GM12878 (cell line): ENCODE measurements around the gene ODR4.

Experiments used
- CBFB ChIP-seq: IDR thresholded peaks from 2 replicates; pipeline ENCODE4 v1.6.1; 2016; ENCODE audit warnings: antibody characterized with exemption, low read depth
- ETV6 ChIP-seq, 2 experiments: fragments of 450-650 bp in 1 of 2; IDR thresholded peaks in 1 of 2; conservative IDR thresholded peaks in 1 of 2; 2 replicates each; pipeline ENCODE4 v1.6.1; 2014; ENCODE audit warnings: antibody characterized with exemption in 1 of 2, borderline replicate concordance in 1 of 2, low read depth in 1 of 2, mild to moderate bottlenecking in 1 of 2, moderate library complexity in 1 of 2
- EZH2 ChIP-seq: IDR thresholded peaks from 2 replicates; pipeline ENCODE4 v1.6.1; 2012; ENCODE audit warnings: low read depth, mild to moderate bottlenecking, control low read depth, inconsistent platforms, low read length, borderline replicate concordance; ENCODE audit not compliant: control insufficient read depth
- HCFC1 ChIP-seq: fragments of 150-350 bp; IDR thresholded peaks from 2 replicates; pipeline ENCODE4 v1.6.1; 2014; ENCODE audit warnings: low read length
- KDM1A ChIP-seq: fragments of 200-600 bp; sonication (generic); IDR thresholded peaks from 2 replicates; pipeline ENCODE4 v1.6.1; 2016; ENCODE audit warnings: borderline replicate concordance
- MAX ChIP-seq: IDR thresholded peaks from 2 replicates; pipeline ENCODE4 v1.6.1; 2012; ENCODE audit warnings: low read depth, low read length, improper control_type of control experiment
- MXI1 ChIP-seq: fragments of 150-350 bp; IDR thresholded peaks from 2 replicates; pipeline ENCODE4 v1.6.1; 2011; ENCODE audit warnings: low read depth, mild to moderate bottlenecking, inconsistent platforms, low read length, improper control_type of control experiment
- SMC3 ChIP-seq: IDR thresholded peaks from 2 replicates; pipeline ENCODE4 v1.6.1; 2011; ENCODE audit warnings: low read length, improper control_type of control experiment, borderline replicate concordance
- SPI1 ChIP-seq: IDR thresholded peaks from 2 replicates; pipeline ENCODE4 v1.6.1; 2011; ENCODE audit warnings: low read depth, mild to moderate bottlenecking, low read length, moderate library complexity, borderline replicate concordance; ENCODE audit not compliant: insufficient read depth
- SUZ12 ChIP-seq: fragments of 200-600 bp; sonication (generic); IDR thresholded peaks from one replicate; pipeline ENCODE4 v1.6.1; 2018; ENCODE audit warnings: antibody characterized with exemption, mild to moderate bottlenecking; ENCODE audit not compliant: unreplicated experiment
- ZNF24 ChIP-seq: fragments of 450-650 bp; IDR thresholded peaks from 2 replicates; pipeline ENCODE4 v1.6.1; 2017; ENCODE audit warnings: antibody characterized with exemption, mild to moderate bottlenecking
- TF ChIP-seq, protein P1 (sequence below): fragments of 450-650 bp; formaldehyde crosslinking; IDR thresholded peaks from 2 replicates; pipeline ENCODE4 v1.5.0; 2022; ENCODE audit warnings: mild to moderate bottlenecking, missing genetic modification characterization
- TF ChIP-seq, protein P2 (sequence below), 3 experiments: IDR thresholded peaks in 2 of 3; conservative IDR thresholded peaks in 1 of 3; 2 replicates each; pipeline ENCODE4 v1.5.1; 2011; ENCODE audit warnings: low read depth in 3 of 3, low read length in 3 of 3, mild to moderate bottlenecking in 3 of 3, control low read depth in 2 of 3, moderate library complexity in 2 of 3, inconsistent platforms in 1 of 3, mixed read lengths in 1 of 3; ENCODE audit not compliant: control insufficient read depth in 2 of 3, insufficient read depth in 1 of 3; ENCODE audit errors: extremely low read depth in 1 of 3

DNA sequence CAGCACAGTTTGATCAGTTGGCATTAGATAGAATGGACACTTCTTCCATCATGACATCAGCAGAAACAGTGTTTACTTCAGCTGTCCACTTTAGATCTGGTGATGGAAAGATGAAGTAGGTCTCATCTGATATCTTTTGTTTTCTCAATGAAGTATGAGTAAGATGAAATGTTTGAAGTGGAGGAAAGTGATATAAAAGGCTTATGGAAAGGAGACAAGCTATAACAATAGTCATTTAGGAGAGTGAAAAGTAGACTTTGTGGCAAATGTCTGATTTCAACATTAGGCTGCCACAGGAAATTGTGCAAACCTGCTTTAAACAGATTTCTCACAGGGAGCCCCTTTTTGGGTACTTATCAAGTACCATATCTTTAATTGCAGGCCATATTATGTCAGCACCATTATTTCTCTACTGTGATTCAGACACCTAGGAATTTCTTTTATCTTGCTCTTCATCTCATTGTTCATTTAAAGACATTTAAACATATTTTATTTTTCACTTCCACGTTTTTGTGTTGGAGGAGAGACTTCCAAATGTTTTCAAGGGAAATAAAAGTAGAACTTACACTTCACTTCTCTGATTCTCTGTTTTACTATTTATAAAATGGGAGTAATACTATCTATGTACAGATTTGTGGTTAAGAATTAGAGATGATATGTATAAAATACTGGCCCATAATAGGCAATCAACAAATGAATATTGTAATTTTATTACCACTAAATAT is 67.2 kb downstream of the ODR4 start:
- no peak for TF ChIP-seq EZH2
- TF ChIP-seq, protein P1, sequence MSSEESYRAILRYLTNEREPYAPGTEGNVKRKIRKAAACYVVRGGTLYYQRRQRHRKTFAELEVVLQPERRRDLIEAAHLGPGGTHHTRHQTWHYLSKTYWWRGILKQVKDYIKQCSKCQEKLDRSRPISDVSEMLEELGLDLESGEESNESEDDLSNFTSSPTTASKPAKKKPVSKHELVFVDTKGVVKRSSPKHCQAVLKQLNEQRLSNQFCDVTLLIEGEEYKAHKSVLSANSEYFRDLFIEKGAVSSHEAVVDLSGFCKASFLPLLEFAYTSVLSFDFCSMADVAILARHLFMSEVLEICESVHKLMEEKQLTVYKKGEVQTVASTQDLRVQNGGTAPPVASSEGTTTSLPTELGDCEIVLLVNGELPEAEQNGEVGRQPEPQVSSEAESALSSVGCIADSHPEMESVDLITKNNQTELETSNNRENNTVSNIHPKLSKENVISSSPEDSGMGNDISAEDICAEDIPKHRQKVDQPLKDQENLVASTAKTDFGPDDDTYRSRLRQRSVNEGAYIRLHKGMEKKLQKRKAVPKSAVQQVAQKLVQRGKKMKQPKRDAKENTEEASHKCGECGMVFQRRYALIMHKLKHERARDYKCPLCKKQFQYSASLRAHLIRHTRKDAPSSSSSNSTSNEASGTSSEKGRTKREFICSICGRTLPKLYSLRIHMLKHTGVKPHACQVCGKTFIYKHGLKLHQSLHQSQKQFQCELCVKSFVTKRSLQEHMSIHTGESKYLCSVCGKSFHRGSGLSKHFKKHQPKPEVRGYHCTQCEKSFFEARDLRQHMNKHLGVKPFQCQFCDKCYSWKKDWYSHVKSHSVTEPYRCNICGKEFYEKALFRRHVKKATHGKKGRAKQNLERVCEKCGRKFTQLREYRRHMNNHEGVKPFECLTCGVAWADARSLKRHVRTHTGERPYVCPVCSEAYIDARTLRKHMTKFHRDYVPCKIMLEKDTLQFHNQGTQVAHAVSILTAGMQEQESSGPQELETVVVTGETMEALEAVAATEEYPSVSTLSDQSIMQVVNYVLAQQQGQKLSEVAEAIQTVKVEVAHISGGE: no peak
- TF ChIP-seq, protein P2, sequence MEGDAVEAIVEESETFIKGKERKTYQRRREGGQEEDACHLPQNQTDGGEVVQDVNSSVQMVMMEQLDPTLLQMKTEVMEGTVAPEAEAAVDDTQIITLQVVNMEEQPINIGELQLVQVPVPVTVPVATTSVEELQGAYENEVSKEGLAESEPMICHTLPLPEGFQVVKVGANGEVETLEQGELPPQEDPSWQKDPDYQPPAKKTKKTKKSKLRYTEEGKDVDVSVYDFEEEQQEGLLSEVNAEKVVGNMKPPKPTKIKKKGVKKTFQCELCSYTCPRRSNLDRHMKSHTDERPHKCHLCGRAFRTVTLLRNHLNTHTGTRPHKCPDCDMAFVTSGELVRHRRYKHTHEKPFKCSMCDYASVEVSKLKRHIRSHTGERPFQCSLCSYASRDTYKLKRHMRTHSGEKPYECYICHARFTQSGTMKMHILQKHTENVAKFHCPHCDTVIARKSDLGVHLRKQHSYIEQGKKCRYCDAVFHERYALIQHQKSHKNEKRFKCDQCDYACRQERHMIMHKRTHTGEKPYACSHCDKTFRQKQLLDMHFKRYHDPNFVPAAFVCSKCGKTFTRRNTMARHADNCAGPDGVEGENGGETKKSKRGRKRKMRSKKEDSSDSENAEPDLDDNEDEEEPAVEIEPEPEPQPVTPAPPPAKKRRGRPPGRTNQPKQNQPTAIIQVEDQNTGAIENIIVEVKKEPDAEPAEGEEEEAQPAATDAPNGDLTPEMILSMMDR (IDR thresholded peaks at IDR 0.05 in 2 of 3, conservative IDR thresholded peaks at IDR 0.05 in 1 of 3; ENCODE audit: control insufficient read depth in 2 of 3, extremely low read depth in 1 of 3, insufficient read depth in 1 of 3, low read depth in 3 of 3, low read length in 3 of 3): no peak
- no peak for TF ChIP-seq ETV6 (conservative IDR thresholded peaks at IDR 0.05 in 1 of 2, IDR thresholded peaks at IDR 0.05 in 1 of 2; ENCODE audit: borderline replicate concordance in 1 of 2, low read depth in 1 of 2)
- no peak for TF ChIP-seq KDM1A
- TF ChIP-seq MAX: no peak
- TF ChIP-seq SPI1: no peak
- no peak for TF ChIP-seq ZNF24
- no peak for TF ChIP-seq SMC3
- TF ChIP-seq CBFB: no peak
- TF ChIP-seq MXI1: no peak
- no peak for TF ChIP-seq SUZ12
- no peak for TF ChIP-seq HCFC1
